Measurements from ENCODE around the gene GNAL. TPM values are rescaled to one million over a fixed set of nuclear protein-coding genes. Genes with fewer than 3 reads are reported as not detected.

Gene GNAL
- total and polyA plus RNA-seq, 3 donors from 2014 or later, result 11.6 to 12.8 (median 12.1) TPM

DNA sequence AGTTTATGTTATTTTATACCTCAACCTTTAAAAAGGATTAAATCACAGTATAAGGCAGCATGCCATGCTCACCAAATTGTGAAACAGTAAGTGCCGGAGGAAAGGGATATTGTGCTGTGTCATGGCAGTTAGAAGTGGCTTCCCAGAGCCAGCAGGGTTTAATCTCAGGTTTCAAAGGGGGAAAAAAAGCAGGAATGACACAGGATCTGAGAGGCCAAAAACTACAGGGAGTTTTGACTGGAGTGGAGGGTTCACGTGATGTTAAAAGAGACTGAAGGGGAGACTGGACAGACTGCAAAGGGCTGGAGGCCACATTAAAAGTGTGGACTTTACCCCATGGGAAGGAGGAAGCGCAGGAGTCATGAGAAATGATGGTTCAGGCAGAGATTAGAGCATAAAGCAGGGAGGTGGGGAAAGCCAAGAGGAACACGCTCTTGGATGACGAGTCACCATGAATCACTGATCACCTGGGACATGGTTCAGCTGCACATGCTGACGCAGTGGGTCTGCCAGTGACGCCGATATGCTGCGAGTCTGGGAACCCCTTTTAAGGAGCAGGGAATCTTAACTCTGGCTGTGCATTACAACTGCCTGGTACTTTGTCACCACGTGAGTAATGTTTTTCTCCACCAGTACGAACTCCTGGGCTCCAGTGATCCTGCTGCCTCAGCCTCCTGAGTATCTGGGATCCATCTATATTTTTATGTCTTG, 168.3 kb downstream of the GNAL start:
- Histone ChIP-seq H3K27me3 (no peaks in the 10 kb centered on the region), H3K4me1 (peaks cover 9% of the 10 kb centered on the region), H3K4me3 (no peak overlapping the region), H3K9me3 (no peaks in the 10 kb centered on the region), H3K36me3 (ENCODE audit: low read depth, missing control alignments) (no peaks in the 10 kb centered on the region), H3K27ac (no peak overlapping the region)
- DNase-seq, result no peak
- intact Hi-C loops (cut with DNase I; ENCODE audit: low total_unique reads), result no loop called here
- 48 to 65% methylated on average over 11 of the region's 11 CpGs for WGBS, 2 donors
- TF ChIP-seq, protein P1, sequence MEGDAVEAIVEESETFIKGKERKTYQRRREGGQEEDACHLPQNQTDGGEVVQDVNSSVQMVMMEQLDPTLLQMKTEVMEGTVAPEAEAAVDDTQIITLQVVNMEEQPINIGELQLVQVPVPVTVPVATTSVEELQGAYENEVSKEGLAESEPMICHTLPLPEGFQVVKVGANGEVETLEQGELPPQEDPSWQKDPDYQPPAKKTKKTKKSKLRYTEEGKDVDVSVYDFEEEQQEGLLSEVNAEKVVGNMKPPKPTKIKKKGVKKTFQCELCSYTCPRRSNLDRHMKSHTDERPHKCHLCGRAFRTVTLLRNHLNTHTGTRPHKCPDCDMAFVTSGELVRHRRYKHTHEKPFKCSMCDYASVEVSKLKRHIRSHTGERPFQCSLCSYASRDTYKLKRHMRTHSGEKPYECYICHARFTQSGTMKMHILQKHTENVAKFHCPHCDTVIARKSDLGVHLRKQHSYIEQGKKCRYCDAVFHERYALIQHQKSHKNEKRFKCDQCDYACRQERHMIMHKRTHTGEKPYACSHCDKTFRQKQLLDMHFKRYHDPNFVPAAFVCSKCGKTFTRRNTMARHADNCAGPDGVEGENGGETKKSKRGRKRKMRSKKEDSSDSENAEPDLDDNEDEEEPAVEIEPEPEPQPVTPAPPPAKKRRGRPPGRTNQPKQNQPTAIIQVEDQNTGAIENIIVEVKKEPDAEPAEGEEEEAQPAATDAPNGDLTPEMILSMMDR (IDR thresholded peaks at IDR 0.05), result no peak
- TF ChIP-seq POLR2A (IDR thresholded peaks at IDR 0.05), result no peak

DNA sequence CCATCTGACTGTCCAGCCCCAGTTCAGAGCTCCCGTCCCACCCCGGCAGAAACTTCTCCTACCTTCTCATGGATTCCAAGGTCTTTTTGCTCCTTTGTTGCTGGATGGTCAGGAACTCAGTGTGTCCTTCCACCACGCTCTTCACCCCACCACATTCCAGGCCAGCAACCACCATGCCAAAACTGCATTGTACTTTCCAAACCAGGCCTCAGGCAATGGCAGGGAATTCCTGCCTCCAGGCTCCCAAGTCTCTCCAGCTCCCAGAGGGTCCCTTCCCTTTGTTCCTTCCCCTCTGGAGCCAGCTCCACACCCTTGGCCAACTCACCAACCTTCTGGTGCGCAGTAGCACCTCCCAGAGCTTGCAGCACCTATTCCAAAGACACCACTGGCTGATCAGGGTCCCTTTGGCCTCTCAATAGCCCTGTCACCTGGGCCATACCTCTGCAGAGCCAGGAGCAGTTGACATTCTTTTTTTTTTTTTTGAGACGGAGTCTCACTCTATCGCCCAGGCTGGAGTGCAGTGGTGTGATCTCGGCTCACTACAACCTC, 170.3 kb downstream of the GNAL start:
- Histone ChIP-seq H3K4me3 (no peak overlapping the region), H3K27me3 (no peaks in the 10 kb centered on the region), H3K9me3 (no peaks in the 10 kb centered on the region), H3K36me3 (ENCODE audit: low read depth, missing control alignments) (no peaks in the 10 kb centered on the region), H3K27ac (no peak overlapping the region), H3K4me1 (no peaks in the 10 kb centered on the region)
- intact Hi-C loops (cut with DNase I; ENCODE audit: low total_unique reads), result no loop called here
- WGBS, 2 donors, result 92 to 95% methylated on average over 7 of the region's 7 CpGs
- no peak for DNase-seq
- TF ChIP-seq, protein P1 (IDR thresholded peaks at IDR 0.05), result no peak
- TF ChIP-seq POLR2A (IDR thresholded peaks at IDR 0.05), result no peak

DNA sequence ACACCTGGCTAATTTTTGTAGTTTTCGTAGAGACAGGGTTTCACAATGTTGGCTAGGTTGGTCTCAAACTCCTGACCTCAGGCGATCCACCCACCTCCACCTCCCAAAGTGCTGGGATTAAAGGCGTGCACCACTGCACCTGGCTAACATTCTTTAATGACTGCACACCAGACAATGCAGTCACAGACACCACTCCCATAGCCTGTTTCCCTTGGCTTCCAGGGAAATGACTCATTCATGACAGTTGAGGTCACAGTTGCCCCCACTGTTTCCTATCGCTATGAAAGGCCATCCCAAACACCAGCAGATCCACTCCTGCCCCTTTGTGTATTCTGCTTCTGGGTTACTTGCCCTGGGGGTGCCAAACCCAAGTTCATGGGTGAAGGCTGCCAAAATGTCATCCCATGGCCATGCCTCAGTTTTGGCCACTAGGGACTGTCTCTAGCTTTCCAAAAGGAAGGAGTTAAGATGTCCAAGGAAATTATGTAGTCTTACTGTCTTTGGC, 170.9 kb downstream of the GNAL start:
- H3K27ac ChIP-seq, result no peak overlapping the region
- no peak overlapping the region for H3K4me3 ChIP-seq
- no peaks in the 10 kb centered on the region for H3K9me3 ChIP-seq
- no peaks in the 10 kb centered on the region for H3K27me3 ChIP-seq
- no peaks in the 10 kb centered on the region for H3K36me3 ChIP-seq (ENCODE audit: low read depth, missing control alignments)
- 71 to 82% methylated on average over 3 to 4 of the region's 4 CpGs for WGBS, 2 donors
- intact Hi-C loops (cut with DNase I; ENCODE audit: low total_unique reads), result no loop called here
- TF ChIP-seq, protein P1 (IDR thresholded peaks at IDR 0.05), result no peak
- TF ChIP-seq POLR2A (IDR thresholded peaks at IDR 0.05), result no peak
- no peak for DNase-seq
- no peaks in the 10 kb centered on the region for H3K4me1 ChIP-seq

DNA sequence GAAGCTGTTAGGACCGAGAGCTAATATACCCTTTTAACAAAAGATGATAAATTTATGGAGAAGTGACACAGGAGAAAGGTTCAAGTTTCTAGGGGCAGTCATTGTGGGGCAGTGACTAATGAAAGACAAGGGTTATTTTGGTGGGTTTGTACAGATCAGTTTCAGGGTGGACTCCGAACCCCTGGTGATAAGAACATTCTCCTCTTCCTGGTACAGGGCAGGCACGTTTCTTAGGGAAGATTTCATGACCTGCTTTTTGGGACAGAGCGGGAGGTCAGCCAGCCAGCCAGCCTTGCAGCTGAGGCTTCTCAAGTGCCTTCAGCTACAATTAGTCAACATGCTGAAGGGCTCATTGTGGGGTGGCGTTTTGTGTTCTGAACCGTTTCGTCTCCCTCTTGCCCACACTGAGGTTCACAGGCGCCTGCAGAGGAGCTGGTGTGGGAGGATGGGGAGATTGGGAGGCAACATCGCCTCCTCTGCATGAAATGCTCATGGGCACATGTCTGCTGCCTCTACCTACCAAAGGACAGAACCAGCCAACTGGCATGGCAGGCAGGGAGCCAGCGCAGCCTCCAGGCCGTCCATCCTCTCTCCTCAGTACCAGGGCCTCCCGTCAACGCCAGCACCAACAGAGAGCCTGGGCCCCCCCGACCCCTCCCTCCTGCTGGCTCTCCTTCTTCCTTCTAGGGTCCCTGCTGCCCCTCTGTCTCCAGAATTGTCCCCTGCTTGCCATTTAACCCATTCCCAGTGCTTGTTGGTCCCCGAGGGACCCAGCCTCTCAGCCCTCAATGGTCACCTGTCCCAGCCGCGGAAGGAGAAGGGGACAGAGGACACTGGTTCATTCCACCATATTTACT, 171.8 kb downstream of the GNAL start:
- DNase-seq, result no peak
- Histone ChIP-seq H3K9me3 (no peaks in the 10 kb centered on the region), H3K4me1 (no peaks in the 10 kb centered on the region), H3K27ac (no peak overlapping the region), H3K36me3 (ENCODE audit: low read depth, missing control alignments) (no peaks in the 10 kb centered on the region), H3K27me3 (no peaks in the 10 kb centered on the region), H3K4me3 (no peak overlapping the region)
- intact Hi-C loops (cut with DNase I; ENCODE audit: low total_unique reads), result no loop called here
- TF ChIP-seq, protein P1 (IDR thresholded peaks at IDR 0.05), result no peak
- TF ChIP-seq POLR2A (IDR thresholded peaks at IDR 0.05), result no peak
- WGBS, 2 donors, result 83 to 85% methylated on average over 12 to 17 of the region's 17 CpGs

Data from testis (tissue), 3 donors.